Measurements from ENCODE around the gene NSUN7. TPM values are rescaled to one million over a fixed set of nuclear protein-coding genes. Genes with fewer than 3 reads are reported as not detected.
"Not testable (repeated sequence)": the region's sequence is repeated elsewhere in the genome, so short reads cannot be mapped to it uniquely, and the experiment has no call there.

NSUN7 gene
- total RNA-seq, 1 donor from 2014 or later: 0.07 TPM

GRCh38 chr4:40812856-40813255, 63.1 kb downstream of the NSUN7 start:
- DNase-seq (ENCODE audit: low read depth, low spot score): no peak

- DNase-seq (ENCODE audit: low read depth, low spot score): not testable (repeated sequence)
These were observed 67.4 kb downstream of the NSUN7 start for GRCh38 chr4:40817157-40817556.

- no peak for DNase-seq (ENCODE audit: low read depth, low spot score)
These were observed 70.3 kb downstream of the NSUN7 start for GRCh38 chr4:40820101-40820500.

GRCh38 chr4:40822420-40823166, 72.8 kb downstream of the NSUN7 start:
- no peak for DNase-seq (ENCODE audit: low read depth, low spot score)

- DNase-seq (ENCODE audit: low read depth, low spot score): no peak
These were observed 75.5 kb downstream of the NSUN7 start for GRCh38 chr4:40825014-40825838.

- DNase-seq (ENCODE audit: low read depth, low spot score): no peak
These were observed 77.1 kb downstream of the NSUN7 start for GRCh38 chr4:40826821-40827220.

- no peak for DNase-seq (ENCODE audit: low read depth, low spot score)
These were observed 78.0 kb downstream of the NSUN7 start for GRCh38 chr4:40827758-40828157.

GRCh38 chr4:40828661-40829060, 78.9 kb downstream of the NSUN7 start:
- no peak for DNase-seq (ENCODE audit: low read depth, low spot score)

GRCh38 chr4:40829586-40829985, 79.8 kb downstream of the NSUN7 start:
- DNase-seq (ENCODE audit: low read depth, low spot score): no peak

- DNase-seq (ENCODE audit: low read depth, low spot score): no peak
These were observed 81.6 kb downstream of the NSUN7 start for GRCh38 chr4:40831146-40831907.

- no peak for DNase-seq (ENCODE audit: low read depth, low spot score)
These were observed 82.4 kb downstream of the NSUN7 start for GRCh38 chr4:40832175-40832574.

- DNase-seq (ENCODE audit: low read depth, low spot score): no peak
These were observed 83.5 kb downstream of the NSUN7 start for GRCh38 chr4:40833212-40833611.

- DNase-seq (ENCODE audit: low read depth, low spot score): no peak
These were observed 87.5 kb downstream of the NSUN7 start for GRCh38 chr4:40837094-40837870.

- no peak for DNase-seq (ENCODE audit: low read depth, low spot score)
These were observed 89.0 kb downstream of the NSUN7 start for GRCh38 chr4:40838742-40839141.

GRCh38 chr4:40840255-40840984, 90.7 kb downstream of the NSUN7 start:
- no peak for DNase-seq (ENCODE audit: low read depth, low spot score)

GRCh38 chr4:40840985-40841571, 91.3 kb downstream of the NSUN7 start:
- peak; percentile 76 for DNase-seq (ENCODE audit: low read depth, low spot score)

GRCh38 chr4:40842318-40842717, 92.6 kb downstream of the NSUN7 start:
- DNase-seq (ENCODE audit: low read depth, low spot score): no peak

- DNase-seq (ENCODE audit: low read depth, low spot score): no peak
These were observed 93.1 kb downstream of the NSUN7 start for GRCh38 chr4:40842725-40843423.

GRCh38 chr4:40843696-40844095, 93.9 kb downstream of the NSUN7 start:
- no peak for DNase-seq (ENCODE audit: low read depth, low spot score)
